SK-N-SH (cell line): ENCODE measurements around the gene POU2AF1. TPM values are rescaled to one million over a fixed set of nuclear protein-coding genes. Genes with fewer than 3 reads are reported as not detected.

Experiments
- CTCF ChIA-PET: fragments of 300-600, 350-600 bp; formaldehyde crosslinking; extraction: SDS; loops from one replicate; lab custom pipeline; 2021; lab: Yijun Ruan, JAX
- POLR2A ChIA-PET: fragments of 350-600 bp; sonication (Branson Sonifier 250); formaldehyde crosslinking; extraction: SDS; loops from one replicate; lab custom pipeline; 2020; ENCODE audit warnings: antibody characterized with exemption, inconsistent platforms; lab: Yijun Ruan, JAX
- DNase-seq: peaks from one replicate; pipeline ENCODE4 v3.0.0; 2012
- H2AFZ ChIP-seq: fragments of 200-600 bp; sonication (generic); 2 replicates; pipeline ENCODE4 v1.8.1; 2016; ENCODE audit warnings: antibody characterized with exemption, mild to moderate bottlenecking, low read depth
- H3F3A ChIP-seq: fragments of 200-600 bp; sonication (generic); replicated peaks from 2 replicates; pipeline ENCODE3; 2016; ENCODE audit warnings: antibody characterized with exemption, mild to moderate bottlenecking; ENCODE audit not compliant: insufficient read depth
- H3K27ac ChIP-seq, 2 experiments: fragments of 200-500 bp in 1 of 2; fragments of 200-600 bp in 1 of 2; sonication (Bioruptor generic) in 1 of 2; sonication (generic), shearing (Covaris generic) in 1 of 2; 2 replicates each; pipeline versions ENCODE4 v1.5.1 to v1.6.1; 2014 to 2016; ENCODE audit warnings: low read depth in 2 of 2, inconsistent platforms in 1 of 2, low read length in 1 of 2, mild to moderate bottlenecking in 1 of 2, mixed read lengths in 1 of 2
- H3K27me3 ChIP-seq: fragments of 200-600 bp; sonication (generic), shearing (Covaris generic); 2 replicates; pipeline ENCODE4 v1.6.1; 2016; ENCODE audit warnings: mixed run types; ENCODE audit not compliant: insufficient read depth
- H3K36me3 ChIP-seq, 2 experiments: fragments of 200-500 bp in 1 of 2; fragments of 200-600 bp in 1 of 2; sonication (Bioruptor generic) in 1 of 2; sonication (generic) in 1 of 2; replicated peaks in 1 of 2; 2 replicates each; pipeline versions ENCODE3 to v1.5.1; 2014 to 2016; ENCODE audit warnings: low read length in 1 of 2, mild to moderate bottlenecking in 1 of 2; ENCODE audit not compliant: insufficient read depth in 2 of 2, control insufficient read depth in 1 of 2
- H3K4me1 ChIP-seq, 2 experiments: fragments of 200-500 bp in 1 of 2; fragments of 200-600 bp in 1 of 2; sonication (Bioruptor generic) in 1 of 2; sonication (generic), shearing (Covaris generic) in 1 of 2; 2 replicates each; pipeline versions ENCODE4 v1.5.1 to v1.6.1; 2014 to 2016; ENCODE audit warnings: low read depth in 1 of 2, low read length in 1 of 2, mixed run types in 1 of 2; ENCODE audit not compliant: insufficient read depth in 2 of 2, control insufficient read depth in 1 of 2
- H3K4me2 ChIP-seq: fragments of 200-600 bp; sonication (generic), shearing (Covaris generic); 2 replicates; pipeline ENCODE4 v1.6.1; 2017; ENCODE audit warnings: mixed run types
- H3K4me3 ChIP-seq, 2 experiments: fragments of 200-500 bp in 1 of 2; fragments of 200-600 bp in 1 of 2; sonication (Bioruptor generic) in 1 of 2; sonication (generic), shearing (Covaris generic) in 1 of 2; 2 replicates each; pipeline versions ENCODE4 v1.5.1 to v1.8.1; 2014 to 2016; ENCODE audit warnings: low read depth in 2 of 2, inconsistent platforms in 1 of 2, low read length in 1 of 2, mild to moderate bottlenecking in 1 of 2, mixed read lengths in 1 of 2, moderate library complexity in 1 of 2
- H3K79me2 ChIP-seq: fragments of 200-600 bp; sonication (generic); 2 replicates; pipeline ENCODE4 v1.8.1; 2017; ENCODE audit warnings: mild to moderate bottlenecking; ENCODE audit not compliant: insufficient read depth
- H3K9ac ChIP-seq: fragments of 200-600 bp; sonication (generic); 2 replicates; pipeline ENCODE4 v1.6.1; 2017; ENCODE audit warnings: mixed run types
- H3K9me2 ChIP-seq: fragments of 200-600 bp; sonication (generic); 2 replicates; pipeline ENCODE4 v1.6.1; 2017; ENCODE audit warnings: mixed run types
- H3K9me3 ChIP-seq: fragments of 200-600 bp; sonication (generic); 2 replicates; pipeline ENCODE4 v1.6.1; 2017; ENCODE audit warnings: mixed run types, mild to moderate bottlenecking, moderate library complexity
- H4K20me1 ChIP-seq: fragments of 200-600 bp; sonication (generic); 2 replicates; pipeline ENCODE4 v1.6.1; 2017; ENCODE audit warnings: mild to moderate bottlenecking, mixed run types; ENCODE audit not compliant: insufficient read depth
- CHD2 ChIP-seq: fragments of 150-350 bp; IDR thresholded peaks from 2 replicates; pipeline ENCODE4 v1.6.1; 2018; ENCODE audit warnings: low read length; ENCODE audit not compliant: partially characterized antibody
- EP300 ChIP-seq, 2 experiments: IDR thresholded peaks; 2 replicates each; pipeline versions ENCODE4 v1.4.0 to v1.6.1; 2012; ENCODE audit warnings: borderline replicate concordance in 1 of 2, low read depth in 1 of 2, low read length in 1 of 2
- FOXM1 ChIP-seq: IDR thresholded peaks from 2 replicates; pipeline ENCODE4 v1.4.0; 2012; ENCODE audit warnings: low read depth, mild to moderate bottlenecking
- JUND ChIP-seq: IDR thresholded peaks from 2 replicates; pipeline ENCODE4 v1.4.0; 2012
- MXI1 ChIP-seq: IDR thresholded peaks from 2 replicates; pipeline ENCODE4 v1.6.1; 2012; ENCODE audit warnings: mild to moderate bottlenecking, low read depth, low read length, improper control_type of control experiment
- NFIC ChIP-seq: IDR thresholded peaks from 2 replicates; pipeline ENCODE4 v1.4.0; 2012; ENCODE audit warnings: borderline replicate concordance
- NRF1 ChIP-seq: IDR thresholded peaks from 2 replicates; pipeline ENCODE4 v1.6.1; 2012; ENCODE audit warnings: low read depth, mild to moderate bottlenecking, low read length
- PBX3 ChIP-seq: IDR thresholded peaks from 2 replicates; pipeline ENCODE4; 2012
- RAD21 ChIP-seq: IDR thresholded peaks from 2 replicates; pipeline ENCODE4 v1.6.1; 2012; ENCODE audit warnings: mild to moderate bottlenecking, low read length
- REST ChIP-seq: IDR thresholded peaks from 2 replicates; pipeline ENCODE4 v1.6.1; 2012; ENCODE audit warnings: mild to moderate bottlenecking, low read depth, low read length, moderate library complexity
- RFX5 ChIP-seq: IDR thresholded peaks from 2 replicates; pipeline ENCODE4 v1.6.1; 2012; ENCODE audit warnings: mild to moderate bottlenecking, improper control_type of control experiment, low read length
- SIN3A ChIP-seq: IDR thresholded peaks from 2 replicates; pipeline ENCODE4 v1.6.1; 2012; ENCODE audit warnings: low read depth, mild to moderate bottlenecking, low read length, moderate library complexity, borderline replicate concordance
- SMC3 ChIP-seq: IDR thresholded peaks from 2 replicates; pipeline ENCODE4 v1.6.1; 2012; ENCODE audit warnings: low read depth, low read length, improper control_type of control experiment
- TAF1 ChIP-seq: IDR thresholded peaks from 2 replicates; pipeline ENCODE4 v1.6.1; 2012; ENCODE audit warnings: low read depth, mild to moderate bottlenecking, low read length, moderate library complexity, borderline replicate concordance
- TCF12 ChIP-seq: IDR thresholded peaks from 2 replicates; pipeline ENCODE4 v1.4.0; 2012
- TEAD4 ChIP-seq: IDR thresholded peaks from 2 replicates; pipeline ENCODE4 v1.4.0; 2012; ENCODE audit warnings: mild to moderate bottlenecking, borderline replicate concordance; ENCODE audit not compliant: insufficient read depth
- USF1 ChIP-seq: IDR thresholded peaks from 2 replicates; pipeline ENCODE4 v1.4.0; 2012; ENCODE audit warnings: low read depth, borderline replicate concordance
- USF2 ChIP-seq: fragments of 150-350 bp; IDR thresholded peaks from 2 replicates; pipeline ENCODE4 v1.6.1; 2017; ENCODE audit warnings: antibody characterized with exemption, low read length, low read depth, borderline replicate concordance
- WGBS: methylation state at CpG from one replicate; pipeline ENCODE4 v1.1.6; 2017; ENCODE audit warnings: low lambda C conversion rate; 5-methylcytosine and 5-hydroxymethylcytosine counted together
- polyA plus RNA-seq, 3 experiments: library from polyadenylated mRNA; depleted of rRNA; stranded (reverse); fragments of >200 nt; gene quantifications; 2 replicates each; pipeline ENCODE4 v1.2.3, GENCODE V29; 2012

POU2AF1 gene
- polyA plus RNA-seq, 1 of the 3 experiments (the other 2 are of a cell fraction) = 0.07 TPM

GRCh38 chr11:111306321-111306720, 72.8 kb downstream of the POU2AF1 start (continued):
- no peak for TF ChIP-seq CHD2
- no peak for TF ChIP-seq JUND
- TF ChIP-seq TAF1 = no peak
- no peak for TF ChIP-seq TEAD4
- no peak for TF ChIP-seq RFX5

- Histone ChIP-seq H4K20me1 (no peaks in the 10 kb centered on the region), H3K27ac (no peak overlapping the region), H3K36me3 (no peaks in the 10 kb centered on the region), H3K4me3 (no peak overlapping the region), H2AFZ (no peak overlapping the region), H3K9me3 (no peaks in the 10 kb centered on the region), H3K4me1 (peaks cover 4 to 5% of the 10 kb centered on the region in 2 experiments; a peak in 2 of 4 replicates), H3K9me2 (no peaks in the 10 kb centered on the region), H3K27me3 (peaks cover 30% of the 10 kb centered on the region; the same call in 1 of the 2 replicates), H3F3A (no peaks in the 10 kb centered on the region)
- no peak for DNase-seq
- TF ChIP-seq SMC3 = no peak
- TF ChIP-seq SIN3A = no peak
- no peak for TF ChIP-seq NFIC
- no peak for TF ChIP-seq EP300 (IDR thresholded peaks at IDR 0.05; ENCODE audit: borderline replicate concordance in 1 of 2, low read depth in 1 of 2, low read length in 1 of 2)
- TF ChIP-seq PBX3 = no peak
- no peak for TF ChIP-seq USF1
- TF ChIP-seq, all 33 proteins: peak for 0
- ChIA-PET POLR2A (no interaction called here), CTCF (interaction anchor here (1.3 kb wide), 1 partner anchor 123 kb away, joined by 5 read pairs; no protein-coding TSS in a partner anchor)
- Histone ChIP-seq H3K79me2 (no peaks in the 10 kb centered on the region), H3K9ac (no peak overlapping the region), H3K4me2 (no peak overlapping the region)
- WGBS = 68% methylated on average over 4 of the region's 4 CpGs
These were observed 73.2 kb downstream of the POU2AF1 start for GRCh38 chr11:111305876-111306275.

GRCh38 chr11:111305162-111305802, 73.8 kb downstream of the POU2AF1 start:
- Histone ChIP-seq H3F3A (no peaks in the 10 kb centered on the region), H3K4me2 (no peak overlapping the region), H3K36me3 (no peaks in the 10 kb centered on the region), H2AFZ (no peak overlapping the region), H3K27me3 (peaks cover 36% of the 10 kb centered on the region; the same call in 1 of the 2 replicates), H3K4me3 (no peak overlapping the region), H4K20me1 (no peaks in the 10 kb centered on the region), H3K9me3 (no peaks in the 10 kb centered on the region), H3K27ac (no peak overlapping the region), H3K4me1 (peaks cover 4 to 5% of the 10 kb centered on the region in 2 experiments; a peak in 2 of 4 replicates), H3K9ac (no peak overlapping the region), H3K79me2 (no peaks in the 10 kb centered on the region), H3K9me2 (no peaks in the 10 kb centered on the region)
- no peak for TF ChIP-seq USF2
- TF ChIP-seq MXI1 = no peak
- TF ChIP-seq TCF12 = no peak
- TF ChIP-seq NRF1 = no peak
- no peak for TF ChIP-seq FOXM1
- no peak for TF ChIP-seq RFX5
- TF ChIP-seq RAD21 = no peak
- no peak for TF ChIP-seq REST
- no peak for TF ChIP-seq SMC3
- DNase-seq = no peak
- WGBS = 54% methylated on average over 5 of the region's 5 CpGs
- POLR2A ChIA-PET = no interaction called here
- CTCF ChIA-PET = no interaction called here
